ENCODE data around the gene ADORA3.

The ADORA3 gene

DNA sequence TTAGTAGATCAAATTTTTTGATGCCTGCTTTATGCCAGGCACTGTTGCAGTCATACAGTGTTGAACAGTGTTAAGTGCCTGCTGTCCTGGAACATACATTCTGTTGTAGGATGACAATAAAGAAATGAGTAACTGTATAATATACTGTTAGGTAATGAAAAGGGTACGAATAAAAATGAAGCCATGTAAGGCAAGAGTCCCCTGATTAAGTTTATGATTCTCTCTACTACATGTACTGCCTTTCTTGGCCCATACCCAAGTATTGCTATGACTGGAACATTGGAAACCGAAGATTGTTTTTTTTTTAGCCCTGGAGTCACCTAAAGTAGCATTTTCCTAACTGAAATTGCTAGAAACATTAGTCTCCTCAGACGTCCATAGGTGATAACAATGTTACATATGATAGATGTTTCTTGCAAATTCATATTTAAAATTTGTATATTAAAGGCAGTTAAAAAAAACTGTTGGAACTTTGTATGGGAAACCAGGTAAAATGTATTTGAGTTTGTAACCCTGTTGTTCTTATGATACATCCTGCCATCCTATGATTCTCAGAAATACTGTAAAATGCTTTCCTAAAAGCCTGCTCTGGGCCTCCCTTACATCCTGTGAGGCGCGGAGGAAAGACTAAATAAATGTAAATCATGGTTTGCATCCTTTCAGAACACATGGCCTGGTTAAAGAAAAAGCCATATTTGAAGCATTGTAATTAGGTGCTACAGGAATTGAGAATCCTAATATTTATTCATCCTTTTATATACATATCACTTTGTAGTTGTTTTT, 48.4 kb downstream of the ADORA3 start:
- DNase-seq (ENCODE audit: low read depth): no peak
- no peak for TF ChIP-seq CTCF (IDR thresholded peaks at IDR 0.05; ENCODE audit: low read depth, low read length)
- H3K4me3 ChIP-seq (ENCODE audit: low read depth, low read length): no peak overlapping the region

DNA sequence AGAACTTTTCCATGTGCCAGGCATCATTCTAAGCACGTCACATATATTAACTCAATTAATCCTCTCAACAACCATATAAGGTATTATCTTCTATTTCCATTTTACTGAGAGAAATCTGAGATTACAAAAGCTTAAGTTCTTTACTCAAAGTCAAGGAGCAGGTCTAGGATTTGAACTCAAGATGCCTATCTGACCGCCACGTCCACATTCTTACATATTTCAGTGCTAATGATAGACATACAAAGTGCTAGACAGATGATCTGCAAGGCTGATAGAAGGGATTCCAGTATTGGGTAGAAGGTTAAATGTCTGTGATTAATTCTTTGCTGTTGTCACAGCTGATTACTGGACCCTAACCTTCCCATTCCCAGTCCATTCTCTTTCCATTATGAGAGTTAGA, 49.7 kb downstream of the ADORA3 start:
- no peak for TF ChIP-seq POLR2A (IDR thresholded peaks at IDR 0.05; ENCODE audit: extremely low read depth, insufficient read length)

DNA sequence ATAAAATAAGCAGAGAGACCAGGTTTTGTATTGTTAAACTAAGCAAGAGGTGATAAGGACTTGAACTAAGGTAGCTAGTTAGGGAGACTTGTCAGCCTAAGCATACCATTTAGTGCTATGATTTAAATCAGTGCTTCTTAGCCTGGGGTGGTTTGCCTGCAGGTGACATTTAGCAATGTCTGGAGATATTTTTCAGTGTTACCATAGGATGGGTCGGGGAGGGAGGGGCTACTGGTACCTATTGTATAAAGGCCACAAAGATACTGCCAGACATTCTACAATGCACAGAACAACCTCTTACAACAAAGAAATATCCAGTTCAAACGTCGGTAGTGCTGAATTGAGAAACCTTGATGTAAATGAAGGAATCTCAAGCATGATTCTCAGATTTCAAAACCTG, 50.9 kb downstream of the ADORA3 start:
- no peak for DNase-seq (ENCODE audit: low read depth)
- TF ChIP-seq CTCF (IDR thresholded peaks at IDR 0.05; ENCODE audit: low read depth, low read length) (no peak), MYC (IDR thresholded peaks at IDR 0.05; ENCODE audit: low read depth, low read length) (no peak), POLR2A (IDR thresholded peaks at IDR 0.05; ENCODE audit: extremely low read depth, insufficient read length) (no peak)
- no peak overlapping the region for H3K4me3 ChIP-seq (ENCODE audit: low read depth, low read length)

More for the DNA sequence above, 49.7 kb downstream of the ADORA3 start:
- H3K4me3 ChIP-seq (ENCODE audit: low read depth, low read length): no peak overlapping the region
- no peak for DNase-seq (ENCODE audit: low read depth)

DNA sequence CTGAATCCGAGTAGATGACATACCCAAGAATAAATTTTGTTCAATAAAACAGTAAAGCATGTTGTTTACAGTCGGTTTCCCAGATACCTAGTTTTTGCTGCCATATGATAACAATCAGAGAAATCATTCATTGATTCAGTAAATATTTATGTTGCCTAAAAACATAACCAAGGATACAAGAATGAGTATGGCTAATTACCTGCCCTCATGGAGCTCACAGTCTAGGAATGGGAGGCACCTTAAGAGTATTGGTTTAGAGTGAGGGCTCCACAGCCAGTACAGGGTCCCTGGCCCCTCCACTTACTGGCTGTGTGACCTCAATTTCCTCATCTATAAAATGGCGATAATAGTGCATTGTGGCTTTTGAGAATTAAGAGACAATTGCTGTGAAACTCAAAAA, 53.2 kb downstream of the ADORA3 start:
- no peak for TF ChIP-seq POLR2A (IDR thresholded peaks at IDR 0.05; ENCODE audit: extremely low read depth, insufficient read length)
- TF ChIP-seq, protein P1, sequence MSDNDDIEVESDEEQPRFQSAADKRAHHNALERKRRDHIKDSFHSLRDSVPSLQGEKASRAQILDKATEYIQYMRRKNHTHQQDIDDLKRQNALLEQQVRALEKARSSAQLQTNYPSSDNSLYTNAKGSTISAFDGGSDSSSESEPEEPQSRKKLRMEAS (IDR thresholded peaks at IDR 0.05; ENCODE audit: low read depth, low read length): no peak
- TF ChIP-seq MYC (IDR thresholded peaks at IDR 0.05; ENCODE audit: low read depth, low read length): no peak
- no peak for TF ChIP-seq CTCF (IDR thresholded peaks at IDR 0.05; ENCODE audit: low read depth, low read length)
- DNase-seq (ENCODE audit: low read depth): no peak
- peak overlapping the region; percentile 88 for H3K4me3 ChIP-seq (ENCODE audit: low read depth, low read length)

- H3K4me3 ChIP-seq (ENCODE audit: low read depth, low read length): peak overlapping the region; percentile 88
- no peak for DNase-seq (ENCODE audit: low read depth)
- TF ChIP-seq MYC (IDR thresholded peaks at IDR 0.05; ENCODE audit: low read depth, low read length) (no peak), POLR2A (IDR thresholded peaks at IDR 0.05; ENCODE audit: extremely low read depth, insufficient read length) (no peak), CTCF (IDR thresholded peaks at IDR 0.05; ENCODE audit: low read depth, low read length) (no peak)
- TF ChIP-seq, protein P1 (IDR thresholded peaks at IDR 0.05; ENCODE audit: low read depth, low read length): no peak
Observed at GRCh38 chr1:111449703-111450017, 53.8 kb downstream of the ADORA3 start.

All from NB4 (cell line).